CD4-positive, alpha-beta T cell (primary cell): ENCODE measurements around the gene FGFR3. TPM values are rescaled to one million over a fixed set of nuclear protein-coding genes. Genes with fewer than 3 reads are reported as not detected.

Experiments used
- ATAC-seq: fragments of 200-7000 bp; cut with Tn5 transposase; one replicate; pipeline ENCODE4 v1.10.0; 2022; ENCODE audit warnings: mild to moderate bottlenecking; ENCODE audit not compliant: poor library complexity
- CTCF ChIA-PET: fragments of 350-600 bp; sonication (Branson Sonifier 250); formaldehyde crosslinking; loops from one replicate; lab custom pipeline; 2021; ENCODE audit warnings: antibody characterized with exemption, inconsistent platforms; lab: Charles Lee
- POLR2A ChIA-PET: fragments of 350-600 bp; sonication (Branson Sonifier 250); formaldehyde crosslinking; loops from one replicate; lab custom pipeline; 2021; ENCODE audit warnings: antibody characterized with exemption, inconsistent platforms; lab: Charles Lee
- DNase-seq, 14 experiments: peaks; one replicate each; pipeline ENCODE4 v3.0.0-alpha.2; 2013 to 2020; ENCODE audit warnings: mixed read lengths in 2 of 14
- H3K27ac ChIP-seq, 2 donors: one replicate each; pipeline versions ENCODE4 v1.5.1 to v1.7.0; 2013; ENCODE audit warnings: low read length in 2 of 2, low read depth in 1 of 2, mild to moderate bottlenecking in 1 of 2
- H3K27me3 ChIP-seq, 2 experiments: 1 replicate in 1 of 2; 2 replicates in 1 of 2; pipeline versions ENCODE4 v1.6.1 to v1.7.0; 2013; ENCODE audit warnings: low read length in 2 of 2, control low read depth in 1 of 2, mild to moderate bottlenecking in 1 of 2, moderate library complexity in 1 of 2; ENCODE audit not compliant: insufficient read depth in 2 of 2, control insufficient read depth in 1 of 2
- H3K36me3 ChIP-seq: one replicate; pipeline ENCODE4 v1.6.1; 2013; ENCODE audit warnings: low read length, control low read depth; ENCODE audit not compliant: insufficient read depth
- H3K4me1 ChIP-seq: one replicate; pipeline ENCODE4 v1.6.1; 2013; ENCODE audit warnings: low read length, control low read depth; ENCODE audit not compliant: insufficient read depth
- H3K4me3 ChIP-seq: one replicate; pipeline ENCODE4 v1.5.1; 2013; ENCODE audit warnings: mild to moderate bottlenecking, low read length, moderate library complexity
- H3K9me3 ChIP-seq, 2 experiments: 1 replicate in 1 of 2; 2 replicates in 1 of 2; pipeline versions ENCODE4 v1.6.1 to v1.7.0; 2013; ENCODE audit warnings: low read length in 2 of 2, mild to moderate bottlenecking in 2 of 2, control low read depth in 1 of 2, moderate library complexity in 1 of 2; ENCODE audit not compliant: control insufficient read depth in 1 of 2, insufficient read depth in 1 of 2
- H3K27ac Mint-ChIP-seq: one replicate; pipeline ENCODE4 v1.8.0; 2020; ENCODE audit warnings: mixed read lengths
- H3K27me3 Mint-ChIP-seq: one replicate; pipeline ENCODE4 v1.8.0; 2021; ENCODE audit warnings: mixed read lengths
- H3K36me3 Mint-ChIP-seq: one replicate; pipeline ENCODE4 v1.8.0; 2021; ENCODE audit warnings: low read depth, mixed read lengths
- H3K4me1 Mint-ChIP-seq: one replicate; pipeline ENCODE4 v1.8.0; 2021; ENCODE audit warnings: low read depth, mixed read lengths
- H3K4me3 Mint-ChIP-seq: one replicate; pipeline ENCODE4 v1.8.0; 2020; ENCODE audit warnings: mild to moderate bottlenecking, mixed read lengths
- H3K9me3 Mint-ChIP-seq: one replicate; pipeline ENCODE4 v1.8.0; 2020; ENCODE audit warnings: mixed read lengths
- intact Hi-C, 2 experiments: fragments of 100-400 bp; cut with DNase I in 1 of 2; cut with micrococcal nuclease in 1 of 2; formaldehyde crosslinking; loops; one replicate each; pipeline versions ENCODE4 v1.15.1 to v1.9.0; 2023 to 2025; cut with DNase I, micrococcal nuclease
- total RNA-seq, 174 experiments: library from RNA in 2 of 174; stranded (reverse) in 2 of 174; gene quantifications; one replicate each; pipeline ENCODE4 v1.2.3 and lab custom pipeline; 2021 to 2026
- TF ChIP-seq, protein P1 (sequence below): fragments of 200-600 bp; IDR thresholded peaks from one replicate; pipeline ENCODE4 v1.8.0; 2022; ENCODE audit warnings: antibody characterized with exemption, mild to moderate bottlenecking

Gene FGFR3
- total RNA-seq, 2 experiments from 2014 or later, result 0.33 TPM; not detected in 1

DNA sequence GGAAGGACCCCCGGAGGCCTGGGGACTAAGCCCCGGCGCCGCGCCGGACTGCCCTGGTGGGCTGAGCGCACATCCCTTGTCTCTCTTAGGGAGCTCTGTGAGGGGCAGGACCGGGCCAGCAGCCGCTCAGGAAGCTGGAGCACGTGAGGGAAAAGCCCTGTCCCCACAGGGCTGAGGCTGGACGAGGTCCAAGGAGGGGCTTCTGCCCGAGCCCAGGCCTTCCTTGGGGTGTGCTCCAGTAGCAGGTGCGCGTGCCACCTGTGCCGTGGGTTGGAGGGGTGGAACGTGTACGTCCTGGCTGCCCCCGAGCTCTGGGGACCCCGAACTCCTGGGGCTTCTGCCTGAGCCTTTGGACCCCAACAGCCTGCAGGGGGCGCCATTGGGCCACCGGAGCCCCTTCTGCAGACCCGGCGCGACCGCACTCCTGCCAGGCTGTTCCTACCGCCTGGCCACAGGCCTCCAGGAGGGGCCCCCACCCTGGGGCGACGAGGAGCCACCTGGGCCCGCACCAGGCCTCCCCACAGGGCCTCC is 44.6 kb upstream of the FGFR3 start:
- POLR2A ChIA-PET, result interaction anchor here (0.9 kb wide), 1 partner anchor 151 kb away, joined by 3 read pairs; no protein-coding TSS in a partner anchor
- TF ChIP-seq, protein P1, sequence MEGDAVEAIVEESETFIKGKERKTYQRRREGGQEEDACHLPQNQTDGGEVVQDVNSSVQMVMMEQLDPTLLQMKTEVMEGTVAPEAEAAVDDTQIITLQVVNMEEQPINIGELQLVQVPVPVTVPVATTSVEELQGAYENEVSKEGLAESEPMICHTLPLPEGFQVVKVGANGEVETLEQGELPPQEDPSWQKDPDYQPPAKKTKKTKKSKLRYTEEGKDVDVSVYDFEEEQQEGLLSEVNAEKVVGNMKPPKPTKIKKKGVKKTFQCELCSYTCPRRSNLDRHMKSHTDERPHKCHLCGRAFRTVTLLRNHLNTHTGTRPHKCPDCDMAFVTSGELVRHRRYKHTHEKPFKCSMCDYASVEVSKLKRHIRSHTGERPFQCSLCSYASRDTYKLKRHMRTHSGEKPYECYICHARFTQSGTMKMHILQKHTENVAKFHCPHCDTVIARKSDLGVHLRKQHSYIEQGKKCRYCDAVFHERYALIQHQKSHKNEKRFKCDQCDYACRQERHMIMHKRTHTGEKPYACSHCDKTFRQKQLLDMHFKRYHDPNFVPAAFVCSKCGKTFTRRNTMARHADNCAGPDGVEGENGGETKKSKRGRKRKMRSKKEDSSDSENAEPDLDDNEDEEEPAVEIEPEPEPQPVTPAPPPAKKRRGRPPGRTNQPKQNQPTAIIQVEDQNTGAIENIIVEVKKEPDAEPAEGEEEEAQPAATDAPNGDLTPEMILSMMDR, result peak; percentile 68

DNA sequence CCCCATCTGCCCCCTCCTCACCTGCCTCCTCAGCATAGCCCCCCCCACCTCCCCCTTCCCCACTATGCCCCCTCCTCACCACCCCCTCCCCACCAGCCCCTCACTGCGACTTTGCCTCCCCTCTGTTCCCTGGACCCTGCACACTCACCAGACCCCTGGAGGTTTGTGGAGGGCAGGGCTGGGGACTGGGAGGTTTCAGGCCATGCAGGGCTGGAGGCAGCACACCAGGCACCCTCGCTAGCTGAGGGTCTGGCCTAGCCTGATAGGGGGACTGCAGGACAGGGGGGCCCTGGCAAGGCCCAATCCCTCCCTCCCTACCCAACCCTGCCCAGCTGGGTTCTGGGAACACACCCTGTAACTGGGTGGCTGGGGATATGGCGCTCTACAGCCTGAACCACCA is 43.7 kb upstream of the FGFR3 start:
- no peaks in the 10 kb centered on the region for H3K27me3 Mint-ChIP-seq
- no peak overlapping the region for H3K4me3 Mint-ChIP-seq
- ChIA-PET POLR2A (no interaction called here), CTCF (interaction anchor here (1.9 kb wide), 1 partner anchor 150 kb away, joined by 13 read pairs; no protein-coding TSS in a partner anchor)
- Histone ChIP-seq H3K4me1 (peaks cover 37% of the 10 kb centered on the region), H3K27ac (no peak overlapping the region), H3K9me3 (peaks cover 0 to 5% of the 10 kb centered on the region in 2 experiments), H3K36me3 (peaks cover 9% of the 10 kb centered on the region), H3K4me3 (no peak overlapping the region), H3K27me3 (no peaks in the 10 kb centered on the region)
- DNase-seq (no peak), ATAC-seq (no peak)
- no peaks in the 10 kb centered on the region for H3K9me3 Mint-ChIP-seq
- peaks cover 6% of the 10 kb centered on the region for H3K36me3 Mint-ChIP-seq
- intact Hi-C loops, result loop anchor here in 1 of 2 experiments (2.0 kb wide), 1 partner anchor 61 kb away; no protein-coding TSS in a partner anchor
- TF ChIP-seq, protein P1, result no peak
- no peaks in the 10 kb centered on the region for H3K4me1 Mint-ChIP-seq
- no peak overlapping the region for H3K27ac Mint-ChIP-seq

More for the DNA sequence above, 44.6 kb upstream of the FGFR3 start:
- Mint-ChIP-seq H3K36me3 (peaks cover 12% of the 10 kb centered on the region), H3K27ac (no peak overlapping the region), H3K27me3 (no peaks in the 10 kb centered on the region), H3K4me3 (no peak overlapping the region), H3K4me1 (no peaks in the 10 kb centered on the region), H3K9me3 (no peaks in the 10 kb centered on the region)
- H3K9me3 ChIP-seq, result peaks cover 0 to 5% of the 10 kb centered on the region in 2 experiments
- peak; percentile 64 to 86 (median 74) for DNase-seq
- peak; percentile 62 for ATAC-seq
- no peak overlapping the region for H3K27ac ChIP-seq
- no peak overlapping the region for H3K4me3 ChIP-seq
- no peaks in the 10 kb centered on the region for H3K27me3 ChIP-seq
- CTCF ChIA-PET, result interaction anchor here (1.0 to 1.9 kb wide), 2 partner anchors 62 to 151 kb away, joined by 3 to 13 read pairs; no protein-coding TSS in a partner anchor
- H3K36me3 ChIP-seq, result peaks cover 18% of the 10 kb centered on the region
- peaks cover 33% of the 10 kb centered on the region for H3K4me1 ChIP-seq
- intact Hi-C loops, result loop anchor here (1.0 to 2.0 kb wide), 2 partner anchors 62 to 151 kb away; no protein-coding TSS in a partner anchor

DNA sequence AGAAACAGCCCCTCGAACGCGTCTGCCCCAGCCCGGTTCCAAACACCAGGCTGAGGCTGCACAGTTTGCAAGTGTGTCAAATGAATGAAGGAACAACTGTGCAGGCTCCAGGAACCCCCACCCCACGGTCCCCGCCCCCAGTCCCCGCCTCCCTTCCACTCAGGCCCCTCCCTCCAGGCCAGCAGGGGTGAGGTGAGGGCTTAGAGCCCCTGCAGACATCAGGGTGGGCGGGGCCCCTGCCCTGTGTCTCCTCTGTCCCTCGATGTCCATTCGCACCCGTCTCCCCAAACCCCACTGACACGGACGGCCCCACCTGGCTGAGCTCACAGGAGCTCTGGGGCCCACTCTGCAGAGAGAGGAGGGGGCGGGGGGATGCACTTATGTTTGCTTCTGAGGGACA is 43.3 kb upstream of the FGFR3 start:
- CTCF ChIA-PET, result no interaction called here
- no peaks in the 10 kb centered on the region for H3K4me1 Mint-ChIP-seq
- intact Hi-C loops, result loop anchor here in 1 of 2 experiments (2.0 kb wide), 1 partner anchor 61 kb away; no protein-coding TSS in a partner anchor
- no peaks in the 10 kb centered on the region for H3K27me3 ChIP-seq
- peaks cover 0 to 5% of the 10 kb centered on the region in 2 experiments for H3K9me3 ChIP-seq
- H3K36me3 Mint-ChIP-seq, result peaks cover 2% of the 10 kb centered on the region
- H3K4me3 ChIP-seq, result no peak overlapping the region
- no peaks in the 10 kb centered on the region for H3K9me3 Mint-ChIP-seq
- POLR2A ChIA-PET, result no interaction called here
- DNase-seq, result no peak
- no peaks in the 10 kb centered on the region for H3K27me3 Mint-ChIP-seq
- no peak overlapping the region for H3K4me3 Mint-ChIP-seq
- peaks cover 37% of the 10 kb centered on the region for H3K4me1 ChIP-seq
- TF ChIP-seq, protein P1, result no peak
- no peak overlapping the region for H3K27ac Mint-ChIP-seq
- no peak overlapping the region for H3K27ac ChIP-seq
- no peak for ATAC-seq
- H3K36me3 ChIP-seq, result peaks cover 5% of the 10 kb centered on the region
